OCI-LY7 (cell line): Measurements from ENCODE around the gene NPFF.

ENCODE experiments used
- EZH2phosphoT487 ChIP-seq: fragments of 200-600 bp; sonication (generic); IDR thresholded peaks from 2 replicates; pipeline ENCODE4 v1.6.1; 2018; ENCODE audit warnings: low read depth, borderline replicate concordance, mild to moderate bottlenecking, mixed run types, antibody characterized with exemption, low read length, moderate library complexity, mixed read lengths
- TF ChIP-seq, protein P1 (sequence below): fragments of 200-600 bp; sonication (generic); conservative IDR thresholded peaks from 2 replicates; pipeline ENCODE4 v1.5.1; 2014; ENCODE audit warnings: mild to moderate bottlenecking, antibody characterized with exemption, low read length, moderate library complexity, mixed read lengths

DNA sequence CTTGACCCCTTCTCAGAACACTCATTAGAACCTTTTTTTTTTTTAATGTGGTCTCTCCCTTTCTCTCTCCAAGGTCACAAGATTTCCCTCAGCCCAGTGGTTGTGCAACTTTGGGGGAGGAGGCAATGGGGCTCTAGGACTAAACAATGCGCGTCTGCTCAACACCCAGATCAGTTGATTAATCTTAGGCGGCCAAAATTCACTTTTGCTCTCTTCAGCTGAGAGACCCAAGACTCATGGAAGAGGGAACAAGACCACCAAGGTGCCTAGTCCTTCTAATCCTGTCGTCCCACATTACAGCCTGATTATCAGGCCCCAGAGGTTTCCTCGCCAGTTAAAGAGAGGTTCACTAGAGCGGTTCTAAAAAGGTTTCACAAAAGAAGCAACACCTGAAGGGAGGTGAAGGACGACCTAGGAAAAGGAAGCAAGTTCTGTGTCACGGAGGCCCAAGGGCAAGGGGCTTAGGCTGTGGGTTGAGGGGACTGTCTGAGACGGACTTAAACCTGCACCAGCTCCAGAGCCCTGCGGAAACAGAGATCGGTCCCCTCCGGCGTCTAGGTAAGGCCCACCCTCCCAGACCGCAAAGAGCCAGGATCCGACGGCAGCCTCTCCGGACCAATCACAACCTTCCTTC lies 7.0 kb downstream of the NPFF start:
- TF ChIP-seq, protein P1, sequence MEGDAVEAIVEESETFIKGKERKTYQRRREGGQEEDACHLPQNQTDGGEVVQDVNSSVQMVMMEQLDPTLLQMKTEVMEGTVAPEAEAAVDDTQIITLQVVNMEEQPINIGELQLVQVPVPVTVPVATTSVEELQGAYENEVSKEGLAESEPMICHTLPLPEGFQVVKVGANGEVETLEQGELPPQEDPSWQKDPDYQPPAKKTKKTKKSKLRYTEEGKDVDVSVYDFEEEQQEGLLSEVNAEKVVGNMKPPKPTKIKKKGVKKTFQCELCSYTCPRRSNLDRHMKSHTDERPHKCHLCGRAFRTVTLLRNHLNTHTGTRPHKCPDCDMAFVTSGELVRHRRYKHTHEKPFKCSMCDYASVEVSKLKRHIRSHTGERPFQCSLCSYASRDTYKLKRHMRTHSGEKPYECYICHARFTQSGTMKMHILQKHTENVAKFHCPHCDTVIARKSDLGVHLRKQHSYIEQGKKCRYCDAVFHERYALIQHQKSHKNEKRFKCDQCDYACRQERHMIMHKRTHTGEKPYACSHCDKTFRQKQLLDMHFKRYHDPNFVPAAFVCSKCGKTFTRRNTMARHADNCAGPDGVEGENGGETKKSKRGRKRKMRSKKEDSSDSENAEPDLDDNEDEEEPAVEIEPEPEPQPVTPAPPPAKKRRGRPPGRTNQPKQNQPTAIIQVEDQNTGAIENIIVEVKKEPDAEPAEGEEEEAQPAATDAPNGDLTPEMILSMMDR = no peak
- TF ChIP-seq EZH2phosphoT487 = no peak
